Measurements from ENCODE around the gene GIGYF1. TPM values are rescaled to one million over a fixed set of nuclear protein-coding genes. Genes with fewer than 3 reads are reported as not detected.

The GIGYF1 gene
- polyA plus RNA-seq, 1 experiment = 4.4 TPM

DNA sequence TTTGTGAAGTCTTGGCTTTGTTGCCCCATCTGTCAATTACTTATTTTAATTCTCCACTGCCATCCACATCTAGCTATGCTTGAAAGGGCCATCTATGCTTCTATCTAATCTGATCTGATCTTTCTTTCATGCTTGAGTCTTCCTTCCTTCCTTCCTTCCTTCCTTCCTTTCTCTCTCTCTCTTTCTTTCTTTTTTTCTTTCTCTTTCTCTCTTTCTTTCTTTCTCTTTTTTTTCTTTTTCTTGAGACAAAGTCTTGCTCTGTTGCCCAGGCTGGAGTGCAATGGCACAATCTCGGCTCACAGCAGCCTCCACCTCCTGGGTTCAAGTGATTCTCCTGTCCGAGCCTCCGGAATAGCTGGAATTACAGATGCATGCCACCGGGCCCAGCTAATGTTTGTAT, 64.0 kb downstream of the GIGYF1 start:
- H3K27me3 ChIP-seq (ENCODE audit: control insufficient read depth, insufficient read depth, low read length) = peaks cover 16% of the 10 kb centered on the region
- H3K27ac ChIP-seq (ENCODE audit: low read depth, low read length) = no peak overlapping the region
- DNase-seq (ENCODE audit: low read depth, low spot score) = no peak
- H3K9me3 ChIP-seq (ENCODE audit: control insufficient read depth, insufficient read depth, low read length) = no peaks in the 10 kb centered on the region
- POLR2A ChIA-PET = no interaction called here
- CTCF ChIA-PET = interaction anchor here (0.6 kb wide), 1 partner anchor 186 kb away, joined by 3 read pairs; no protein-coding TSS in a partner anchor
- H3K4me3 ChIP-seq (ENCODE audit: low read depth, low read length) = no peak overlapping the region
- TF ChIP-seq, protein P1, sequence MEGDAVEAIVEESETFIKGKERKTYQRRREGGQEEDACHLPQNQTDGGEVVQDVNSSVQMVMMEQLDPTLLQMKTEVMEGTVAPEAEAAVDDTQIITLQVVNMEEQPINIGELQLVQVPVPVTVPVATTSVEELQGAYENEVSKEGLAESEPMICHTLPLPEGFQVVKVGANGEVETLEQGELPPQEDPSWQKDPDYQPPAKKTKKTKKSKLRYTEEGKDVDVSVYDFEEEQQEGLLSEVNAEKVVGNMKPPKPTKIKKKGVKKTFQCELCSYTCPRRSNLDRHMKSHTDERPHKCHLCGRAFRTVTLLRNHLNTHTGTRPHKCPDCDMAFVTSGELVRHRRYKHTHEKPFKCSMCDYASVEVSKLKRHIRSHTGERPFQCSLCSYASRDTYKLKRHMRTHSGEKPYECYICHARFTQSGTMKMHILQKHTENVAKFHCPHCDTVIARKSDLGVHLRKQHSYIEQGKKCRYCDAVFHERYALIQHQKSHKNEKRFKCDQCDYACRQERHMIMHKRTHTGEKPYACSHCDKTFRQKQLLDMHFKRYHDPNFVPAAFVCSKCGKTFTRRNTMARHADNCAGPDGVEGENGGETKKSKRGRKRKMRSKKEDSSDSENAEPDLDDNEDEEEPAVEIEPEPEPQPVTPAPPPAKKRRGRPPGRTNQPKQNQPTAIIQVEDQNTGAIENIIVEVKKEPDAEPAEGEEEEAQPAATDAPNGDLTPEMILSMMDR (IDR thresholded peaks at IDR 0.05; ENCODE audit: low read depth, low read length) = no peak

Other genes with a start within 250 kb of the GIGYF1 start
- gene SPACDR, start 230.0 kb downstream of the GIGYF1 start, polyA plus RNA-seq (2011; rRNA removed) = 0.76 and 1.3 TPM in 2 replicates
- gene TSC22D4, start 215.0 kb downstream of the GIGYF1 start, polyA plus RNA-seq (2011; rRNA removed) = 10.2 and 11.3 TPM in 2 replicates
- 0.35 and 0.38 TPM in 2 replicates for gene NYAP1, start 210.3 kb downstream of the GIGYF1 start, polyA plus RNA-seq (2011; rRNA removed)
- 5.7 and 6.4 TPM in 2 replicates for gene AGFG2, start 155.0 kb downstream of the GIGYF1 start, polyA plus RNA-seq (2011; rRNA removed)
- not detected in 2 replicates for gene SAP25, start 120.3 kb downstream of the GIGYF1 start, polyA plus RNA-seq (2011; rRNA removed)
- gene LRCH4, start 108.1 kb downstream of the GIGYF1 start, polyA plus RNA-seq (2011; rRNA removed) = 11.3 and 12.9 TPM in 2 replicates
- 0.29 and 0.33 TPM in 2 replicates for gene FBXO24, start 107.9 kb downstream of the GIGYF1 start, polyA plus RNA-seq (2011; rRNA removed)
- 164 and 227 TPM in 2 replicates for gene PCOLCE, start 91.9 kb downstream of the GIGYF1 start, polyA plus RNA-seq (2011; rRNA removed)
- gene MOSPD3, start 81.7 kb downstream of the GIGYF1 start, polyA plus RNA-seq (2011; rRNA removed) = 9.1 and 10.0 TPM in 2 replicates
- gene TFR2, start 52.7 kb downstream of the GIGYF1 start, polyA plus RNA-seq (2011; rRNA removed) = 0.05 and 0.06 TPM in 2 replicates
- gene ACTL6B, start 37.8 kb downstream of the GIGYF1 start, polyA plus RNA-seq (2011; rRNA removed) = not detected in 2 replicates
- 68.4 and 114 TPM in 2 replicates for gene GNB2, start 20.5 kb downstream of the GIGYF1 start, polyA plus RNA-seq (2011; rRNA removed)
- gene POP7, start 11.9 kb upstream of the GIGYF1 start, polyA plus RNA-seq (2011; rRNA removed) = 17.7 and 20.0 TPM in 2 replicates
- gene EPO, start 26.2 kb upstream of the GIGYF1 start, polyA plus RNA-seq (2011; rRNA removed) = not detected in 2 replicates
- gene ZAN, start 39.3 kb upstream of the GIGYF1 start, polyA plus RNA-seq (2011; rRNA removed) = not detected in 2 replicates
- 43.8 and 46.5 TPM in 2 replicates for gene EPHB4, start 133.3 kb upstream of the GIGYF1 start, polyA plus RNA-seq (2011; rRNA removed)
- 10.8 and 11.2 TPM in 2 replicates for gene SLC12A9, start 158.5 kb upstream of the GIGYF1 start, polyA plus RNA-seq (2011; rRNA removed)
- 65.9 and 67.3 TPM in 2 replicates for gene TRIP6, start 173.1 kb upstream of the GIGYF1 start, polyA plus RNA-seq (2011; rRNA removed)
- 42.4 and 51.8 TPM in 2 replicates for gene SRRT, start 180.9 kb upstream of the GIGYF1 start, polyA plus RNA-seq (2011; rRNA removed)
- gene UFSP1, start 195.5 kb upstream of the GIGYF1 start, polyA plus RNA-seq (2011; rRNA removed) = 0.48 and 1.3 TPM in 2 replicates
- gene ACHE, start 201.6 kb upstream of the GIGYF1 start, polyA plus RNA-seq (2011; rRNA removed) = 0.24 and 0.35 TPM in 2 replicates

Data from AG04450 (cell line).